GM06990 (cell line): ENCODE results near the gene ZNF117.
"Not testable (repeated sequence)": the region's sequence is repeated elsewhere in the genome, so short reads cannot be mapped to it uniquely, and the experiment has no call there.

Experiments
- DNase-seq: peaks from one replicate; pipeline ENCODE4 v3.0.0-alpha.2; 2011; ENCODE audit not compliant: insufficient read length; ENCODE audit errors: extremely low read depth
- H3K27me3 ChIP-seq: replicated peaks from 2 replicates; pipeline ENCODE4 v1.6.0; 2011; ENCODE audit warnings: low read length; ENCODE audit not compliant: control insufficient read depth, insufficient read depth
- H3K36me3 ChIP-seq: 2 replicates; pipeline ENCODE4 v1.5.1; 2011; ENCODE audit warnings: low read length; ENCODE audit not compliant: control insufficient read depth, insufficient read depth
- H3K4me3 ChIP-seq: replicated peaks from 2 replicates; pipeline ENCODE4 v1.5.1; 2011; ENCODE audit warnings: low read depth, mild to moderate bottlenecking, control low read depth, low read length
- TF ChIP-seq, protein P1 (sequence below): IDR thresholded peaks from 2 replicates; pipeline ENCODE4 v1.5.1; 2011; ENCODE audit warnings: low read length, control low read depth, mild to moderate bottlenecking, inconsistent platforms; ENCODE audit not compliant: insufficient read depth, poor library complexity, severe bottlenecking

ZNF117 gene

DNA sequence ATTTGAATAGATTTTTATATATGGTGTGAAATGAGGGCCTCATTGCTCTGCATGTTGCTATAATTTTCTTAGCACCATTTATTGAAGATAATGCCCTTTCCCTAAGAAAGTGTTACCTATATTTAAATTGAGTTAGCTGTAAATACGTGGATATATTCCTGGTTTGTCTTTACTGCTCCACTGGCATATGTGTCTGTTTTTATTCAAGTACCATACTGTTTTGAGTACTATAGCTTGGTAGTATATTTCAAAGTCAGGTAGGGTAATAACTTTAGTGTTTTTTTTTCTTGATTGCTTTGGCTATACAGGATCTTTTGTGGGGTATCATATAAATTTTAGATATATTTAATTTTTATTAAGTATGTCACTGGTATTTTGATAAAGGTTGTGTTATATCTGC lies 56.4 kb downstream of the ZNF117 start:
- Histone ChIP-seq H3K4me3 (no peak overlapping the region), H3K27me3 (no peaks in the 10 kb centered on the region), H3K36me3 (no peaks in the 10 kb centered on the region)
- TF ChIP-seq, protein P1, sequence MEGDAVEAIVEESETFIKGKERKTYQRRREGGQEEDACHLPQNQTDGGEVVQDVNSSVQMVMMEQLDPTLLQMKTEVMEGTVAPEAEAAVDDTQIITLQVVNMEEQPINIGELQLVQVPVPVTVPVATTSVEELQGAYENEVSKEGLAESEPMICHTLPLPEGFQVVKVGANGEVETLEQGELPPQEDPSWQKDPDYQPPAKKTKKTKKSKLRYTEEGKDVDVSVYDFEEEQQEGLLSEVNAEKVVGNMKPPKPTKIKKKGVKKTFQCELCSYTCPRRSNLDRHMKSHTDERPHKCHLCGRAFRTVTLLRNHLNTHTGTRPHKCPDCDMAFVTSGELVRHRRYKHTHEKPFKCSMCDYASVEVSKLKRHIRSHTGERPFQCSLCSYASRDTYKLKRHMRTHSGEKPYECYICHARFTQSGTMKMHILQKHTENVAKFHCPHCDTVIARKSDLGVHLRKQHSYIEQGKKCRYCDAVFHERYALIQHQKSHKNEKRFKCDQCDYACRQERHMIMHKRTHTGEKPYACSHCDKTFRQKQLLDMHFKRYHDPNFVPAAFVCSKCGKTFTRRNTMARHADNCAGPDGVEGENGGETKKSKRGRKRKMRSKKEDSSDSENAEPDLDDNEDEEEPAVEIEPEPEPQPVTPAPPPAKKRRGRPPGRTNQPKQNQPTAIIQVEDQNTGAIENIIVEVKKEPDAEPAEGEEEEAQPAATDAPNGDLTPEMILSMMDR, result no peak
- no peak for DNase-seq

DNA sequence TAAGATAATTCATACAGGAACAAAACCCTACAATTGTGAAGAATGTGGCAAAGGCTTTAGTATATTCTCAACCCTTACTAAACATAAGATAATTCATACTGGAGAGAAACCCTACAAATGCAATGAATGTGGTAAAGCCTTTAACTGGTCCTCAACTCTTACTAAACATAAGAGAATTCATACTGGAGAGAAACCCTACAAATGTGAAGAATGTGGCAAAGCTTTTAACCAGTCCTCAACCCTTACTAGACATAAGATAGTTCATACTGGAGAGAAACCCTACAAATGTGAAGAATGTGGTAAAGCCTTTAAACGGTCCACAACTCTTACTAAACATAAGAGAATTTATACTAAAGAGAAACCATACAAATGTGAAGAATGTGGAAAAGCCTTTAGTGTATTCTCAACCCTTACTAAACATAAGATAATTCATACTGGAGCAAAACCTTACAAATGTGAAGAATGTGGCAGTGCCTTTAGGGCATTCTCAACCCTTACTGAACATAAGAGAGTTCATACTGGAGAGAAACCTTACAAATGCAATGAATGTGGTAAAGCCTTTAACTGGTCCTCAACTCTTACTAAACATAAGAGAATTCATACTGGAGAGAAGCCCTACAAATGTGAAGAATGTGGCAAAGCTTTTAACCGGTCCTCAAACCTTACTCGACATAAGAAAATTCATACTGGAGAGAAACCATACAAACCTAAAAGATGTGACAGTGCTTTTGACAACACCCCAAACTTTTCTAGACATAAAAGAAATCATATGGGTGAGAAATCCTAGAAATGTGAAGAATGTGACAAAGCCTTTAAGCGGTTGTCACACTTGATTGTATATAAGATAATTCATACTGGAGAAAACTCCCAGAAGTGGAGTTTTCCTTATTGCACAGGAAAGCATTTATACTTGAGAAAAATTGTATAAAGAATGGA lies 62.3 kb downstream of the ZNF117 start:
- not testable (repeated sequence) for DNase-seq, H3K4me3 ChIP-seq, H3K27me3 ChIP-seq, H3K36me3 ChIP-seq
